HG03460 (cell line): Measurements from ENCODE around the gene ARFRP1.

ENCODE experiments used
- ATAC-seq: cut with Tn5 transposase; IDR thresholded peaks from one replicate; pipeline ENCODE4 v1.9.1; 2021; ENCODE audit not compliant: unreplicated experiment

ARFRP1 gene

DNA sequence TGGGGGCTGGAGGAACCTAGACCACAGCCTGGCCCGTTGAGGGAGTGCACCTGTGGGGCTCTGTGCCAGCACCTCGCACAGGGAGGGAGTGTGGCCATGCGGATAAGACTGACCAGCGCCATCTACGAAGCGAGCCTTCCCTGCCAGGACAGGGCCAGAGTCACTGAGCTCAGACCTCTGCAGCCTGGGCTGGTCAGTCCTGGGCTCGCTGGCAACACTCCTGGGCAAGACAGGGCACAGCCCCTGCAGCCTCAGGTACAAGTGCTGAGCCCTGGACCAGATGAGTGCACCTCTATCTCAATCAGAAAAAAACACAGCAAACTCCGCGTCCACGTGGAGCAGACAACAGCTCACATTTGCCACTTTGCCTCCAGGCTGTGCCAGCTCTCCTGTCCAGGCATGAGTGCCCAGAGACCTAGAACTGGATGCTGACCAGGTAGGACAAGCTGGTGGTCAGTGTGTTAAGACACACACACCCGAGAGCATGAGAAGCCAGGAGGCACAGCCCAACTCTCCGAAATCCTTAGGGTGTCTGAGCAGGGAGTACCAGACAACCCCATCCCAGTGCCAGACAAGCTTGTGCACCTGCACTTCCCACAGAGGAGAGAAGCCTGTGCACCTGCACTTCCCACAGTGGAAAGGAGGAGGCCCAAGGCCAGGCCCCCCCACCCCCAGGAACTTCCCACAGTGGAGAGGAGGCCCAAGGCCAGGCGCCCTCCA is 4.9 kb downstream of the ARFRP1 start:
- ATAC-seq, result no peak

DNA sequence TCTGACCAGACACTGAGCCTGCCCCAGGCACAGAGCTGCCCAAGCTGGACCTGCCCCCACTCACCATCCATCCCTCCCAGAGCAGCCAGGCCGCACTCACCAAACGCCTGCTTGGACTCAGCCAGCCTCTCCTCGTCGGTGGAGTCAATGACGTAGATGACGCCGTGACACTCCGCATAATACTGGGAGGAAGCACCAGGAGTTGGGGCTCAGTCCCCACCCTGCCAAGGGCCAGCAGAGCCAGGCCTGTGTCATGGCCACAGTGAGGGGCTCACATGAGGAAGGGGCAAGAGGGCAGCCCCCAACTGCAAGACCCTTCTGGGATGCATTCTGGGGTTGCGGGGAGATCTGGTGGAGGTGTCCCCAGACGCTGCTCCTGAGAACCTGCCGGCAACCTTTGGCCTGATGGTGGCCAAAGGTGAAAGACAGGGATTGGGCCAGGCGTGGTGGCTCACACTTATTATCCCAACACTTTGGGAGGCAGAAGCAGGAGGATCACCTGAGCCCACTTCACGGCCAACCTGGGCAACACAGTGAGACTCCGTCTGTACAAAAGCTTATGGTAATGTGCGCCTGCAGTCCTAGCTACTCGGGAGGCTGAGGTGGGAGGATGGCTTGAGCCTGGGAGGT is 5.6 kb downstream of the ARFRP1 start:
- ATAC-seq, result no peak

DNA sequence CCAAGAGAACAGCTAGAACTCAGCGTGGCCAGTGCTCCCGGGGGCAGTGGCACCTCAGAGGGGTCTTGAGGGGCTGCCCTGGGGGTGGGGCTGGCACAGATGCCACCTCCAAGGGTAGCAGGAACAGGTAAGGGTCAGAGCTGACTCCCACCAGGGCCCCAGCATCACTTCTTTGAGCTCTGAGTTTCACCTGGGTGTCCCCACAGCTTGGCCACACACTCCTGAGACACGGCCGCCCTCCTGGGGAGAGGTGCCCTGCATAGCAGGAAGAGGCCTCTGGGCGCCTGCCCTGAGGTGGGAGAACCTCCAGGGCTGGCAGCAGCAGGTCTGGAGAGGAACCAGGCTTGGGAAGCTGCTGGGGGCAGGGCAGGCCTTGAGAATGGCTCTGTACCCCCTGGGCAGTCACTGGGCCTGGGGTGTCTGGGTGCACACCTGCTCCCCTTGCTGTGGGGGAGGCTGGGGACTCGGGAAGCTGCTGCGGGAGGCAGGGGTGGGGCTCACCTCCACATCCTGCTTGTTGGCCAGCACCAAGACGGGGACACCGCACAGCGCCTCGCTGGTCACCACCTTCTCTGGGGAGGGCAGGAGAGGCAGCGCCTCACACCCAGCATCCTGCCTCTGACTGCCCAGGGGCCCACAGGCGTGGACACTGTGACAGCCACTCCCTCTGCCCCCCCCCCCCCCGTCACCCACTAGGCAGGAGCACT is 6.3 kb downstream of the ARFRP1 start:
- ATAC-seq, result no peak

DNA sequence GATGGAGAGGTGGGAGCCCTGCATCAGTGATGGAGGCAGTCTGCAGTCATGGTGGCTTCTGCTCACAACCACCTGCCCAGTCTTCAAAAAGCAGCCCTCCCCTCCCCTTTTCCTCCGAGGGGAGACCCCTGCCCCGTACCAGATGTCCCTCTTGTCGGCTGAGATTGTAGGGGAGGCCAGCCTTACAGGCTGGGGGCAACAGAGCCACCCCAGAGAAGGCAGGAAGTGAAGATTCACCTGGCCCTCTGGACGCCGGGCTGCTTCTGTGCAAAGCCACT is 6.8 kb downstream of the ARFRP1 start:
- ATAC-seq, result no peak

DNA sequence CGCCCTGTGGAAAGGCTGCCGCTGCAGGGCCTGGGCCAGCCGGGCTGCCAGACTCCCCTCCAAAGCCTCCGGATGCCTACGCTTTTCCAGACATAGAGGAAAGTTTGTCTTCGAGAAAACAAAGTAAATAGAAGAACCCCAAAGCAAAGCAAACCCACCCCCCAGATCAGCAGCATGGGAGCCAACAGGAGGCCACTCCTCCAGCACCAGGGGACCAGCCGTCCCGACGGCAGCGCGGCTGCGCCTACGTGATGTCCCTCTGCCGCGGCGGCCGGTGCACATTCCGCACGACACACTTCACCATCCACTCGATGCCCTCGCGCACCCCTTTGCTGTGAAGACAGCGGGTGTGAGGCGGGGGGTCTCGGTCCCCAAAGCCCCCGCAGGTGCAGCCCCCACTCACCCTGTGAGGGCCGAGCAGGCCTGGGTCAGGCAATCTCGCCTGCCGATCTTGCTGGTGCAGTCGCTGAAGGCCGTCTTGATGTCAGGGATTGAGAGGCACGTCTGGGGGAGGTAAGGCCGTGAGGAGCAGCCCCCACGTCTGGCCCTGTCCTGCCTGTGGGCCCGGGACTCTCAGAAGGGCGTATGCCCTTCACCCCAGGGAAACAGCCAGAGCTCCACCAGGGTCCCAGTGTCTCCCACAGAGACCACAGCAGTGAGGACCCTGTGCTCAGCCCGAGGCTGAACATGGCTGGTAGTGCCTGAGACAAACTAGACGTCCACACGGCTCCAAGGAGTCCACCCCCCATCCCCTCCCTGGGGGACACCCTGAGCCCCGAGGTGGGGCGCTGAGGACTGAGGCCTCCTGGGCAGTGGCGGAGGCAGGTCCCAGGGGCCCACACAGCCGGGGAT is 7.4 kb downstream of the ARFRP1 start:
- ATAC-seq, result no peak

DNA sequence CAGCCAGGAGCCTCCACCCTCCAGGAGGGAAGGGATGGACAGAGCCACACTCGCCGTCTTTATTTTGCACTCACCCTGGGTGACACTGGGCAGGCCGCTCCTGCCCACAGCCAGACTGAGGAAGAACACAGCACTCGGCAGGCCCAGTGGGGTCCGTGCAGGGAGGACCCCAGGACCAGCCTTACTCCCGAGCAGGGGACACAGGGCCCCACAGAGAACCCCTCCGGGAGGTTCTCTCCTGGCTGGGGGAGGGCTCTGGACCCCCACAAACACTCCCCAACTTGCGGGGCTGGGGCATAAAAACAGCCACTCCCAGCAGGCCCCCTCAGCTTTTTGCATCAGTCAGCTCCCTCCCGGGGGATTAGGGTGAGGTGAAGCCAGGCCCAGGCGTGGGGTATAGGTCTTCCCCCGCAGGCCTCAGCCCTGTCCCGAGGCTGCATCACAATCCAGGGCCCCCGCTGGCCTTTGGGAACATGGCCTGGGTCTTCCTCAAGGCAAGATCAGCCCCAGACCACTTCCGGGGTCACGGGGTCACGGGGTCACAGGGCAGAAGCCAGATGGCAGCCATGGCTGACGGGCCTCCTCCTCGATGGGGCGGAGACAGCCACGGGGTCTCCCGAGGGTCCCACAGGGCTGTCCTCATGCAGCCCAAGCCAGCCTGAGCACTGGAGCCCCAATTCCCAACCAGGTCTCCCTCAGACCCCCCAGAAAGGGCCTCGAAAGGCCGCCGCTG is 8.1 kb downstream of the ARFRP1 start:
- ATAC-seq, result no peak

DNA sequence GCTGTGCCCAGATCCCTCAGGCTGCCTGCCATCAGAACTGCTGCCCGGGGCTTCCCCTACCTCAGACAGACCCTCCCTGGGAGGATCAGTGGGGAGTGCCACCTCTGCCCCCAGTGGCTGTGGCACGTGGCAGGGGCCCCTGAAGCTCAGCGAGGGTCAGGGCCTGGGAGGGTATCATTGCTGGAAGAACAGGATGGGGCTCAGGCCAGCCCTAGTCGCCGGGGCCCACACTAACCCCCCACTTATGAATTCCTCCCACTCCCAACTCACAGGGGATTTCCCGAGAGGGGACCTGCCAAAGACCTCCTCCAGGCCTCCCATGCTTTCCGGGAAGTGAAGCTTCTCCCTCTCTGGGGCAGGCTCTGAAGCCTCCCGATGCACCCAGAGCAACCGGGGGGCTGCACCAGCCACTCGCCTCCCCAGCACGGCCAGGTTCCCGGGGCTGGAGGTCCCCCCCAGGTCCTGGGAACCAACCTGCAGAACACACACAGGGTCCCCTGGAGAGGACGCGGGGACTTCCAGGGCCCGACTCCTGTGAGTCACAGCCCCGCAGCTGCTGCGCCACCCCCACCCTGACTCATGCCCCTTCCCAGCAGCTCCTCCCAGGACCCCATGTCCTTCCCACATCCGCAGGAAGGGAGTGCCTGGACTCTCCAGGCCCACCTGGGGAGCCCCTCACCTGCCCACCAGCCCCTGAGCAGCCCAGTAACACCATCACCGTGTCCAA is 8.9 kb downstream of the ARFRP1 start:
- no peak for ATAC-seq

DNA sequence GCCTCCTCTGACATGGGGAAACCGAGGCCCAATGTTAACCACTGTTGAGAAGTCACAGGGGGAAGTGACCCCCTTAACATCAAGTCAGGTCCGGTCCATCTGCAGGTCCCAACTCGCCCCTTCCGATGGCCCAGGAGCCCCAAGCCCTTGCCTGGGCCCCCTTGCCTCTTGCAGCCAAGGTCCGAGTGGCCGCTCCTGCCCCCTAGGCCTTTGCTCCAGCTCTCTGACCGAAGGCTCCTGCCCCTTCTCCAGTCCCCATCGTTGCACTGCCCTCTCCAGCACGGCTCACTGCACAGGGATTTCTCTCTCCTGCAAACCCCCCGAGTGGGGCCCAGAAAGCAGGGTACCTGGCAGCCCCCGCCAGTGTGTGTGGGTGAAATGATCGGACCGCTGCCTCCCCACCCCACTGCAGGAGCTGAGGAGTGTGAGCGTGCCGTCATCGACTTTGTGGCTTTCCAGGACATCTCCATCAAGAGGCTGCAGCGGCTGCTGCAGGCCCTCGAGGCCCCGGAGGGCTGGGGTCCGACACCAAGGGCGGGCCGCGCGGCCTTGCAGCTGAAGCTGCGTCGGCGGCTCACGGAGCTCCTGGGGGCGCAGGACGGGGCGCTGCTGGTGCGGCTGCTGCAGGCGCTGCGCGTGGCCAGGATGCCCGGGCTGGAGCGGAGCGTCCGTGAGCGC is 9.8 kb downstream of the ARFRP1 start:
- no peak for ATAC-seq

DNA sequence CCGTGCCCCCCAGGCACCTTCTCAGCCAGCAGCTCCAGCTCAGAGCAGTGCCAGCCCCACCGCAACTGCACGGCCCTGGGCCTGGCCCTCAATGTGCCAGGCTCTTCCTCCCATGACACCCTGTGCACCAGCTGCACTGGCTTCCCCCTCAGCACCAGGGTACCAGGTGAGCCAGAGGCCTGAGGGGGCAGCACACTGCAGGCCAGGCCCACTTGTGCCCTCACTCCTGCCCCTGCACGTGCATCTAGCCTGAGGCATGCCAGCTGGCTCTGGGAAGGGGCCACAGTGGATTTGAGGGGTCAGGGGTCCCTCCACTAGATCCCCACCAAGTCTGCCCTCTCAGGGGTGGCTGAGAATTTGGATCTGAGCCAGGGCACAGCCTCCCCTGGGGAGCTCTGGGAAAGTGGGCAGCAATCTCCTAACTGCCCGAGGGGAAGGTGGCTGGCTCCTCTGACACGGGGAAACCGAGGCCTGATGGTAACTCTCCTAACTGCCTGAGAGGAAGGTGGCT is 10.4 kb downstream of the ARFRP1 start:
- ATAC-seq, result no peak

DNA sequence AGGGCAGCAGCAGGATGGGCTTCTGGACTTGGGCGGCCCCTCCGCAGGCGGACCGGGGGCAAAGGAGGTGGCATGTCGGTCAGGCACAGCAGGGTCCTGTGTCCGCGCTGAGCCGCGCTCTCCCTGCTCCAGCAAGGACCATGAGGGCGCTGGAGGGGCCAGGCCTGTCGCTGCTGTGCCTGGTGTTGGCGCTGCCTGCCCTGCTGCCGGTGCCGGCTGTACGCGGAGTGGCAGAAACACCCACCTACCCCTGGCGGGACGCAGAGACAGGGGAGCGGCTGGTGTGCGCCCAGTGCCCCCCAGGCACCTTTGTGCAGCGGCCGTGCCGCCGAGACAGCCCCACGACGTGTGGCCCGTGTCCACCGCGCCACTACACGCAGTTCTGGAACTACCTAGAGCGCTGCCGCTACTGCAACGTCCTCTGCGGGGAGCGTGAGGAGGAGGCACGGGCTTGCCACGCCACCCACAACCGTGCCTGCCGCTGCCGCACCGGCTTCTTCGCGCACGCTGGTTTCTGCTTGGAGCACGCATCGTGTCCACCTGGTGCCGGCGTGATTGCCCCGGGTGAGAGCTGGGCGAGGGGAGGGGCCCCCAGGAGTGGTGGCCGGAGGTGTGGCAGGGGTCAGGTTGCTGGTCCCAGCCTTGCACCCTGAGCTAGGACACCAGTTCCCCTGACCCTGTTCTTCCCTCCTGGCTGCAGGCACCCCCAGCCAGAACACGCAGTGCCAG is 11.0 kb downstream of the ARFRP1 start, which contains the start of gene TNFRSF6B:
Gene TNFRSF6B (plus strand): TSS at position 25 of the 729 bp plus-strand sequence. CDS start 116 bp downstream, at position 141.
- no peak for ATAC-seq

DNA sequence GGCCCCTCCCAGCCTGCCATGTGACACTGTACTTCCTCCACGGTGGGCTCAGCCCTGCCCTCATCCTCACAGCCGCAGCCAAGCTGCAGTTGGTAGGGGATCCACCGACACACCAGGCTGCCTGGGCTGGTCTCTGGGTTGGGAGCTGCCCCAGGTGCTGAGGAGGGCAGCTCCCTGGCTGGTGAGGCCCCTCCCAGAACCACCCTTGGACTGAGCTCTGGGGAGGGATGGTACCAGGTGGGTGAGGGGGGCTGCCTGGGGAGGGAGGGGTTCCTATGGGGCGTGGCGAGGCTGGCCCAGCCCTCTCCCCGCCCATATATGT is 11.5 kb downstream of the ARFRP1 start:
- no peak for ATAC-seq

DNA sequence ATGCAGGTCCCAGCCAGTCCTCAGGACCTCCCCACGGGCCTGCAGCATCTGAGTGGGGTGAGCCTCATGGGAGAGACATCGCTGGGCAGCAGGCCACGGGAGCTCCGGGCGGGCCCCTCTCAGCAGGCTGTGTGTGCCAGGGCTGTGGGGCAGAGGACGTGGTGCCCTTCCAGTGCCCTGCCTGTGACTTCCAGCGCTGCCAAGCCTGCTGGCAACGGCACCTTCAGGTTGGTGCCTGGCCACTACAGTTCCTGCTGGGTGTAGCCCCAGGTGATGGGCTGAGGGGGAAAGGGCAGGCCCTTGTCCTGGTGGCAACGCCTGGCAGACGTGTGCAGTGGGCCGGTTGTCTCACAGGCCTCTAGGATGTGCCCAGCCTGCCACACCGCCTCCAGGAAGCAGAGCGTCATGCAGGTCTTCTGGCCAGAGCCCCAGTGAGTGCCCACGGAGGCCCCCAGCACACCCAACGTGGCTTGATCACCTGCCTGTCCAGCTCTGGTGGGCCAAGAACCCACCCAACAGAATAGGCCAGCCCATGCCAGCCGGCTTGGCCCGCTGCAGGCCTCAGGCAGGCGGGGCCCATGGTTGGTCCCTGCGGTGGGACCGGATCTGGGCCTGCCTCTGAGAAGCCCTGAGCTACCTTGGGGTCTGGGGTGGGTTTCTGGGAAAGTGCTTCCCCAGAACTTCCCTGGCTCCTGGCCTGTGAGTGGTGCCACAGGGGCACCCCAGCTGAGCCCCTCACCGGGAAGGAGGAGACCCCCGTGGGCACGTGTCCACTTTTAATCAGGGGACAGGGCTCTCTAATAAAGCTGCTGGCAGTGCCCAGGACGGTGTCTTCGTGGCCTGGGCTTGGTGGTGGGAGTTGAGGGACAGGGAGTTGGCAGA is 12.1 kb downstream of the ARFRP1 start:
- no peak for ATAC-seq

DNA sequence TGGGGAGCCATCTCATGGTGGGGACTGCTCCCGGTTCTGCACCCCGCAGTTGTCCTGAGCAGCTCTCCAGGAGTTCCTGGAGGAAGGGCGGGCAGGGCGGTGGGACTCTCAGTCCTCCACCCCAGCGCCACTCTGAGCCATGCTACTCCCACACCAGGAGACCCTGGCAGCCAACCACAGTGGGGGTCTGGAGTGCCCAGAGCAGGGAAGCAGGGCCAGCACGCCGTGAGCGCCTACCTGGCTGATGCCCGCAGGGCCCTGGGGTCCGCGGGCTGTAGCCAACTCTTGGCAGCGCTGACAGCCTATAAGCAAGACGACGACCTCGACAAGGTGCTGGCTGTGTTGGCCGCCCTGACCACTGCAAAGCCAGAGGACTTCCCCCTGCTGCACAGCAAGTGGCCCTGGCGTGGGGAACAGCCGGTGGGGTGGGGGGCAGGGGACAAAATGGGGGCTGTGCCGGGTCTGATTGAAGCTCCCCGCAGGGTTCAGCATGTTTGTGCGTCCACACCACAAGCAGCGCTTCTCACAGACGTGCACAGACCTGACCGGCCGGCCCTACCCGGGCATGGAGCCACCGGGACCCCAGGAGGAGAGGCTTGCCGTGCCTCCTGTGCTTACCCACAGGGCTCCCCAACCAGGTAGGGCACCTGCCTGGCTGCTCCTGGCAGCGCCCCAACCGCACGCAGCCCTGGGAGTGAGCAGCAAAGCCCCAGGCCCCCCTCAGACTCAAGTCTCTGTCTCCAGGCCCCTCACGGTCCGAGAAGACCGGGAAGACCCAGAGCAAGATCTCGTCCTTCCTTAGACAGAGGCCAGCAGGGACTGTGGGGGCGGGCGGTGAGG is 13.0 kb downstream of the ARFRP1 start:
- no peak for ATAC-seq

DNA sequence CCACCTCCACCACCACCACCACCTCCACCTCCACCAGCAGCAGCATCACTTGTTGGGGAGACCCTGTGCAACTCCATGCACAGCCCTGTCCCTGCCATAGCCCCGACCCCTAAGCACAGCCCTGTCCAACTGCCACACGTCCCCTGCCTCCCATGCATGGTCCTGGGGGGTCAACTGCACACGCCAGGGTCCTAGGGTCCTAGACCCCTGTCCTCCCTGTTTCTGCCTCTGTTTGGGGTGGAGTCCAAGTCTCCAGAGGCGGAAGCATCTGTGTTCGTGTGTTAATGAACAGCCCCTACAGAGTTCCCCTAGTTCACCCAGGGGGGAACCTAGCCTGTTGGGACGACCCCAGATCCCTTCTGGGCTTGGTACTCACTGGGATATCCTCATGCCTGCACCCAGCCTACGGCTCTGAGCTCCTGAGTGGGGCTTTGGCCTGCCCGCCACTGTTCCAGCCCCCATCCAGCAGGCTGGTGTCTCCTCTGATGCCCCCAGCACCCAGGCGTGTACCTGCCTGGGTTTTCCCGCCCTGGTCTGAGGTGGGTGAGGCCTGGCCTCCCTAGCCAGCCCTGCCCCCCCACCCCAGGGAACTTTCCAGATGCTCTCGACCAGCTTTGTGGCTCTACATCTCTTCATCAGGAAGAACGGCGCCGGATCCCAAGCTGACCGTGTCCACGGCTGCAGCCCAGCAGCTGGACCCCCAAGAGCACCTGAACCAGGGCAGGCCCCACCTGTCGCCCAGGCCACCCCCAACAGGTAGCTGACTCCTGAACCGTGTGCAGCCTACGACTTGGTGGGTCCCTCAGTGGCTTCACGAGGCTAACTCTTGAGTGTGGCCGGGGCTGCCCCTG is 13.8 kb downstream of the ARFRP1 start:
- no peak for ATAC-seq

DNA sequence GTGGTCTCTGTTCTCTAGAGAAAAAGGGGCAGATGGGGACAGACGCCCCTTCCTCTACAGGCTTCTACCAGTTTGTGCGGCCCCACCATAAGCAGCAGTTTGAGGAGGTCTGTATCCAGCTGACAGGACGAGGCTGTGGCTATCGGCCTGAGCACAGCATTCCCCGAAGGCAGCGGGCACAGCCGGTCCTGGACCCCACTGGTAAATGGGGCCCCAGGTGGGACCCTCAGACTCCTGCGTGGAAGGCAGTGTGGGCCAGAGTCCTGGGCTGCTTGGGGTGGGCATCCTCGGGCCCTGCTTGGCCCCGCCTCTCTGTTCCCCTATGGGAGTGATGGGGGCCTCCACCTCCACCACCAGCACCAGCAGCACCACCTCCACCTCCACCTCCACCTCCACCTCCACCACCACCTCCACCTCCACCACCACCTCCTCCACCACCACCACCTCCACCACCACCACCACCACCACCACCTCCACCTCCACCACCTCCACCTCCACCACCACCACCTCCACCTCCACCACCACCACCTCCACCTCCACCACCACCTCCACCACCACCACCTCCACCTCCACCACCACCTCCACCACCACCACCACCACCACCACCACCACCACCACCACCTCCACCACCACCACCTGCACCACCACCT is 14.6 kb downstream of the ARFRP1 start:
- no peak for ATAC-seq
